Type B pancreatic cell (in vitro differentiated cells): ENCODE results near the gene POLN. TPM values are rescaled to one million over a fixed set of nuclear protein-coding genes. Genes with fewer than 3 reads are reported as not detected.

Experiments
- DNase-seq: peaks from one replicate; pipeline ENCODE4 v3.0.0; 2021; ENCODE audit warnings: mixed read lengths; ENCODE audit not compliant: unreplicated experiment; ENCODE audit errors: extremely low spot score
- H3K27ac Mint-ChIP-seq: 2 replicates; pipeline ENCODE4 v1.8.0; 2021; ENCODE audit warnings: mild to moderate bottlenecking, mixed read lengths
- H3K27me3 Mint-ChIP-seq: 2 replicates; pipeline ENCODE4 v1.8.0; 2021; ENCODE audit warnings: mixed read lengths
- H3K36me3 Mint-ChIP-seq: 2 replicates; pipeline ENCODE4 v1.8.0; 2021; ENCODE audit warnings: mixed read lengths
- H3K4me1 Mint-ChIP-seq: one replicate; pipeline ENCODE4 v1.8.0; 2021; ENCODE audit warnings: mixed read lengths; ENCODE audit not compliant: unreplicated experiment
- H3K4me3 Mint-ChIP-seq: 2 replicates; pipeline ENCODE4 v1.8.0; 2021; ENCODE audit warnings: mild to moderate bottlenecking, mixed read lengths
- H3K9me3 Mint-ChIP-seq: 2 replicates; pipeline ENCODE4 v1.8.0; 2021; ENCODE audit warnings: mixed read lengths
- total RNA-seq: library from RNA; stranded (reverse); gene quantifications from 2 replicates; pipeline ENCODE4 v1.2.1, GENCODE V29; 2021; ENCODE audit warnings: low replicate concordance
- TF ChIP-seq, protein P1 (sequence below): fragments of 200-600 bp; sonication (generic); conservative IDR thresholded peaks from 2 replicates; pipeline ENCODE4 v1.5.0; 2021; ENCODE audit warnings: antibody characterized with exemption, mild to moderate bottlenecking

The POLN gene
- total RNA-seq, 1 donor from 2014 or later: 4.1 TPM

DNA sequence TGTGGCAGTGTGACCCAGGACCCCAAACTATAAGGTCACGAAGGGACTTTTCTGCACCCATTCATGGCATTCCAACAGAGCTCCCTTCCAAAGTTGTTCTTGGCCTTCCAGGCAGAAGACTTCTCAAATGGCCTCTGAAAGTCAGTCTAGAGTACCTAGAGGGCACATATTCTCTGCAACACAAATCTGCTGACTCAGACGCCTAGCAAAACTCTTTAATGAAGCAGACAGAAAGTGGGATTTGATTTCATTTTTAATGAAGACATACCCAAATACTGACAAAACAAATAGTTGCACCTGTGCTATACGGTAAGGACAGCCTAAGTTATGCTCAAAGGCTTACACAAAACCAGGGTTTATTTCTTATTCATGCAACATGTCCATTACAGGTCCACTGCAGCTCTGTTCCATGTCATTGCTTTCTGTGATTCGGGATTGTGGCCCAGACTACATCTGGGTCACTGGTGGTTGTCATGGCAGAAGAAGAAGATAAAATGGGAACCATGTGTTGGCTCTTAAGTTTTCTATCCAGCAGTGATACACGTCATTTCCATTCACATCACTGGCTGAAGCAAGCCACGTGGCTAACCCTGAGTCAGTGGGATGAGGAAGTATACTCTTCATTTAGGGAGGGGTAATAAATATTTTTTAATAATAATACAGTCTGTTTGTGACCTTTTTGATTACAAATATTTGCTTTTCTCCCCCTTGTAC lies 125.1 kb downstream of the POLN start:
- Mint-ChIP-seq H3K27ac (no peak overlapping the region), H3K4me1 (no peaks in the 10 kb centered on the region), H3K27me3 (no peaks in the 10 kb centered on the region), H3K36me3 (no peaks in the 10 kb centered on the region), H3K4me3 (no peak overlapping the region), H3K9me3 (no peaks in the 10 kb centered on the region)
- TF ChIP-seq, protein P1, sequence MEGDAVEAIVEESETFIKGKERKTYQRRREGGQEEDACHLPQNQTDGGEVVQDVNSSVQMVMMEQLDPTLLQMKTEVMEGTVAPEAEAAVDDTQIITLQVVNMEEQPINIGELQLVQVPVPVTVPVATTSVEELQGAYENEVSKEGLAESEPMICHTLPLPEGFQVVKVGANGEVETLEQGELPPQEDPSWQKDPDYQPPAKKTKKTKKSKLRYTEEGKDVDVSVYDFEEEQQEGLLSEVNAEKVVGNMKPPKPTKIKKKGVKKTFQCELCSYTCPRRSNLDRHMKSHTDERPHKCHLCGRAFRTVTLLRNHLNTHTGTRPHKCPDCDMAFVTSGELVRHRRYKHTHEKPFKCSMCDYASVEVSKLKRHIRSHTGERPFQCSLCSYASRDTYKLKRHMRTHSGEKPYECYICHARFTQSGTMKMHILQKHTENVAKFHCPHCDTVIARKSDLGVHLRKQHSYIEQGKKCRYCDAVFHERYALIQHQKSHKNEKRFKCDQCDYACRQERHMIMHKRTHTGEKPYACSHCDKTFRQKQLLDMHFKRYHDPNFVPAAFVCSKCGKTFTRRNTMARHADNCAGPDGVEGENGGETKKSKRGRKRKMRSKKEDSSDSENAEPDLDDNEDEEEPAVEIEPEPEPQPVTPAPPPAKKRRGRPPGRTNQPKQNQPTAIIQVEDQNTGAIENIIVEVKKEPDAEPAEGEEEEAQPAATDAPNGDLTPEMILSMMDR: no peak
- no peak for DNase-seq

DNA sequence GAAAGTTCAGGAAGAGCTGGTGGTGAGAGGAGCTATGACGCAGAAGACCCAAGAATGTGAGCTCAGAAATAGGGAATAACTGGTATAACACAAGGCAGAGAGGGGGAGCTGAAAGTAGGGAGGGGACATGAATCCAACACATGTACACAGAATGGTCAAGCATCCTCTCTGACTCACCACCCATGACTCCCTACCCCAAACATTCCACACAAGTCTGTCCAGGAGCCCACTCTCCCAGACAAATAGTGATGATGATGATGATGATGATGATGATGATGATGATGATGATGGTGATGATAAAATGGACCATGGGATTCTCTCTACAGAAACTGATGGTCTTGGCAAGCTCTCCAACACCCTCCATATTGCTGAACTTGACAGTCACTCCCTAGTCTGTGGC lies 136.4 kb downstream of the POLN start:
- no peaks in the 10 kb centered on the region for H3K4me1 Mint-ChIP-seq
- no peak for DNase-seq
- TF ChIP-seq, protein P1: no peak
- H3K9me3 Mint-ChIP-seq: peaks cover 6% of the 10 kb centered on the region
- peaks cover 14% of the 10 kb centered on the region for H3K27me3 Mint-ChIP-seq
- H3K4me3 Mint-ChIP-seq: no peak overlapping the region
- no peak overlapping the region for H3K27ac Mint-ChIP-seq
- H3K36me3 Mint-ChIP-seq: no peaks in the 10 kb centered on the region

DNA sequence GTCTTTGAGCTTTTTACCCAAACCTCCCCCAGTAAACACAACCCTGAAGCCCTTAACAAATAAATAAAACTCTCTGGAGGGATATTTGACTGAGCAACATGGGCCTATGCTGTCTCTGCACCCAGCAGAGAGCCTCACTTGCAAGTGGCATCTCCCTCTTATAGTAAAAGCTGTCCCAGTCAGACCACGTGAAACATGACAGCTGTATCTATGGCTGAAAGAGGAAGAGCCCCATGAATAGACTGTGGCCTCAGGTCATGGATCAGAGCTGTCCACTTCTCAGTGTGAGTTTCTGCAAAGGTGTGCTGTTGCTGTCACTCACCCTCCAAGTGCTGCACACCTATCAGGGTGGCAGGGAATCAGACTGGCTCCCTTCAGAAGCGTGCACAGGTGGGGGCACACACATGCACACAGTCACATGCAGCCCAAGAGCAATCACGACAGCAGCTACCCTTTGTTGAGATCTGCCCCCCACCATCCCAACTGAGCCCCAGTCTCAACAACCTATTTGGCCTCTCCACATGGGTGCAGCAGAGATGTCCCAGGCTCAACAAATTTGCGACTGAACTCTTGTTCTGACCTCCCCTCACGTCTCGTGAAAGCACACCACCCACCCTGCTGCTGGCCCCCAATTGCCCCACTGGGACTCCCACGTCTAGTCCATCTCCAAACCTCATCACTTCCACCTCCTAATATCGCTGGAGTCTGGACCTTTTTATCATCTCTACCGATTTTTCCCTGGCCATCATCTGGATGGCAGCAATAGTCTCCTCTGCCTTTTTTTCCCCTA lies 137.2 kb downstream of the POLN start:
- no peak for DNase-seq
- Mint-ChIP-seq H3K27me3 (peaks cover 8% of the 10 kb centered on the region), H3K9me3 (peaks cover 6% of the 10 kb centered on the region), H3K4me1 (no peaks in the 10 kb centered on the region), H3K36me3 (no peaks in the 10 kb centered on the region), H3K27ac (no peak overlapping the region), H3K4me3 (no peak overlapping the region)
- TF ChIP-seq, protein P1: no peak

GRCh38 chr4:2103843-2104547 lies 137.9 kb downstream of the POLN start:
- no peak for DNase-seq
- Mint-ChIP-seq H3K4me1 (no peaks in the 10 kb centered on the region), H3K36me3 (no peaks in the 10 kb centered on the region), H3K4me3 (no peak overlapping the region), H3K9me3 (peaks cover 6% of the 10 kb centered on the region), H3K27me3 (peaks cover 4% of the 10 kb centered on the region), H3K27ac (no peak overlapping the region)
- TF ChIP-seq, protein P1: no peak

DNA sequence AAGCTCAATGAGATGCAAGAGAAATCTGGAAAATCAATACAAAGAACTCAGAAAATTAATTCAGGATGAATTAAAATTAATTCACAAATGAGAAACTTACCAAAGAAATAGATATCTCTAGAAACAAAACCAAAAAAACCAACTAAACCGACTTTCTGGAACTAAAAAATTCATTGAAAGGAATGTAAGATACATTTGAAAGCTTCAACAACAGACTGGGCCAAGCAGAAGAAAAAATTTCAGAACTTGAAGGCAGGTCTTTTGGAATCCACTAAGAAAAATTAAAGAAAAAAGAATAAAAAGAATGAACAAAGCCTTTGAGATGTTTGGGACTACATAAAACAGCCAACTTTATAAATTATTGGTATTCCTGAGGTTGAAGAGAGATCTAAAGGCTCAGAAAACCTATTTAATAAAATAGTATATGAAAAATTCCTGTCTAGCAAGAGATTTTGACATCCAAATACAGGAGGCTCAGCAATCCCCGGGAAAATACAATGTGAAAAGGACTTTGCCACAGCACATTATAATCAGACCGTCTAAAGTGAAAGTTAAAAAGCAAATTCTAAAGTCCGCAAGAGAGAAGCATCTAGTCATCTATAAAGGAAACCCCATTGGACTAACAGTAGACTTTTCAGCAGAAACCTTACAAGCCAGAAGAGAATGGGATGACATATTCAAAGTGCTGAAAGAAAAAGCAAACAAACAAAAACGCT lies 138.6 kb downstream of the POLN start:
- no peaks in the 10 kb centered on the region for H3K36me3 Mint-ChIP-seq
- no peaks in the 10 kb centered on the region for H3K4me1 Mint-ChIP-seq

More for the DNA sequence above, 138.6 kb downstream of the POLN start:
- Mint-ChIP-seq H3K27ac (no peak overlapping the region), H3K27me3 (no peaks in the 10 kb centered on the region), H3K4me3 (no peak overlapping the region), H3K9me3 (peaks cover 6% of the 10 kb centered on the region)
- DNase-seq: no peak
- TF ChIP-seq, protein P1: no peak
